Mammary epithelial cell (primary cell): Measurements from ENCODE around the gene GALNT17.

ENCODE experiments used
- EZH2 ChIP-seq: IDR thresholded peaks from 2 replicates; pipeline ENCODE4 v1.6.1; 2012; ENCODE audit warnings: low read length, inconsistent platforms, borderline replicate concordance
- TF ChIP-seq, protein P1 (sequence below), 2 donors: IDR thresholded peaks in 1 of 2; conservative IDR thresholded peaks in 1 of 2; 2 replicates each; pipeline ENCODE4 v1.5.1; 2011 to 2012; ENCODE audit warnings: inconsistent platforms in 2 of 2, low read length in 2 of 2, mild to moderate bottlenecking in 2 of 2, control low read depth in 1 of 2, low read depth in 1 of 2; ENCODE audit not compliant: insufficient read depth in 1 of 2; ENCODE audit errors: extremely low read depth in 1 of 2

GRCh38 chr7:71184609-71185008, 52.7 kb downstream of the GALNT17 start:
- TF ChIP-seq, protein P1, sequence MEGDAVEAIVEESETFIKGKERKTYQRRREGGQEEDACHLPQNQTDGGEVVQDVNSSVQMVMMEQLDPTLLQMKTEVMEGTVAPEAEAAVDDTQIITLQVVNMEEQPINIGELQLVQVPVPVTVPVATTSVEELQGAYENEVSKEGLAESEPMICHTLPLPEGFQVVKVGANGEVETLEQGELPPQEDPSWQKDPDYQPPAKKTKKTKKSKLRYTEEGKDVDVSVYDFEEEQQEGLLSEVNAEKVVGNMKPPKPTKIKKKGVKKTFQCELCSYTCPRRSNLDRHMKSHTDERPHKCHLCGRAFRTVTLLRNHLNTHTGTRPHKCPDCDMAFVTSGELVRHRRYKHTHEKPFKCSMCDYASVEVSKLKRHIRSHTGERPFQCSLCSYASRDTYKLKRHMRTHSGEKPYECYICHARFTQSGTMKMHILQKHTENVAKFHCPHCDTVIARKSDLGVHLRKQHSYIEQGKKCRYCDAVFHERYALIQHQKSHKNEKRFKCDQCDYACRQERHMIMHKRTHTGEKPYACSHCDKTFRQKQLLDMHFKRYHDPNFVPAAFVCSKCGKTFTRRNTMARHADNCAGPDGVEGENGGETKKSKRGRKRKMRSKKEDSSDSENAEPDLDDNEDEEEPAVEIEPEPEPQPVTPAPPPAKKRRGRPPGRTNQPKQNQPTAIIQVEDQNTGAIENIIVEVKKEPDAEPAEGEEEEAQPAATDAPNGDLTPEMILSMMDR (conservative IDR thresholded peaks at IDR 0.05 in 1 of 2, IDR thresholded peaks at IDR 0.05 in 1 of 2; ENCODE audit: extremely low read depth in 1 of 2, insufficient read depth in 1 of 2, low read depth in 1 of 2, low read length in 2 of 2): no peak
- TF ChIP-seq EZH2: no peak
